Measurements from ENCODE around the gene LRCOL1. TPM values are rescaled to one million over a fixed set of nuclear protein-coding genes. Genes with fewer than 3 reads are reported as not detected.
"Not testable (repeated sequence)": the region's sequence is repeated elsewhere in the genome, so short reads cannot be mapped to it uniquely, and the experiment has no call there.

Gene LRCOL1
- total RNA-seq, 1 donor from 2014 or later, result 0.15 TPM

GRCh38 chr12:132601171-132601883 lies 9.1 kb downstream of the LRCOL1 start:
- no peak for DNase-seq (ENCODE audit: low read depth)

- DNase-seq (ENCODE audit: low read depth), result peak; percentile 40
These were observed 10.0 kb downstream of the LRCOL1 start for GRCh38 chr12:132600048-132601032.

GRCh38 chr12:132599502-132599901 lies 10.9 kb downstream of the LRCOL1 start:
- not testable (repeated sequence) for DNase-seq (ENCODE audit: low read depth)

- no peak for DNase-seq (ENCODE audit: low read depth)
These were observed 12.8 kb downstream of the LRCOL1 start for GRCh38 chr12:132597333-132598316.

- DNase-seq (ENCODE audit: low read depth), result no peak
These were observed 14.4 kb downstream of the LRCOL1 start for GRCh38 chr12:132596016-132596415.

GRCh38 chr12:132595183-132595582 lies 15.2 kb downstream of the LRCOL1 start:
- DNase-seq (ENCODE audit: low read depth), result no peak

- DNase-seq (ENCODE audit: low read depth), result peak; percentile 96
These were observed 16.4 kb downstream of the LRCOL1 start for GRCh38 chr12:132593938-132594358.

- no peak for DNase-seq (ENCODE audit: low read depth)
These were observed 16.9 kb downstream of the LRCOL1 start for GRCh38 chr12:132593521-132593920.

GRCh38 chr12:132593071-132593470 lies 17.3 kb downstream of the LRCOL1 start:
- no peak for DNase-seq (ENCODE audit: low read depth)

- no peak for DNase-seq (ENCODE audit: low read depth)
These were observed 18.0 kb downstream of the LRCOL1 start for GRCh38 chr12:132592282-132592970.

GRCh38 chr12:132591107-132591935 lies 19.1 kb downstream of the LRCOL1 start:
- DNase-seq (ENCODE audit: low read depth), result no peak

- DNase-seq (ENCODE audit: low read depth), result no peak
These were observed 21.3 kb downstream of the LRCOL1 start for GRCh38 chr12:132588821-132589669.

GRCh38 chr12:132588319-132588718 lies 22.1 kb downstream of the LRCOL1 start:
- DNase-seq (ENCODE audit: low read depth), result no peak

- no peak for DNase-seq (ENCODE audit: low read depth)
These were observed 22.6 kb downstream of the LRCOL1 start for GRCh38 chr12:132587781-132588180.

GRCh38 chr12:132586929-132587328 lies 23.5 kb downstream of the LRCOL1 start:
- no peak for DNase-seq (ENCODE audit: low read depth)

- no peak for DNase-seq (ENCODE audit: low read depth)
These were observed 25.2 kb downstream of the LRCOL1 start for GRCh38 chr12:132585177-132585576.

- DNase-seq (ENCODE audit: low read depth), result no peak
These were observed 26.0 kb downstream of the LRCOL1 start for GRCh38 chr12:132584429-132584828.

- DNase-seq (ENCODE audit: low read depth), result no peak
These were observed 26.6 kb downstream of the LRCOL1 start for GRCh38 chr12:132583736-132584135.

GRCh38 chr12:132583411-132583710 lies 27.0 kb downstream of the LRCOL1 start:
- DNase-seq (ENCODE audit: low read depth), result no peak
